Large intestine (tissue), 3 donors: ENCODE measurements around the gene SLC22A23. TPM values are rescaled to one million over a fixed set of nuclear protein-coding genes. Genes with fewer than 3 reads are reported as not detected.

Experiments used
- DNase-seq, 2 donors: peaks; one replicate each; pipeline versions ENCODE4 v3.0.0 to v3.0.0-alpha.2; 2013
- H3K27ac ChIP-seq: one replicate; pipeline ENCODE4 v1.5.1; 2013; ENCODE audit warnings: low read length
- H3K27me3 ChIP-seq: 2 replicates; pipeline ENCODE4 v1.6.1; 2013; ENCODE audit warnings: low read length; ENCODE audit not compliant: control insufficient read depth, insufficient read depth
- H3K36me3 ChIP-seq: 2 replicates; pipeline ENCODE4 v1.6.1; 2013; ENCODE audit warnings: low read length; ENCODE audit not compliant: control insufficient read depth, insufficient read depth
- H3K4me1 ChIP-seq: one replicate; pipeline ENCODE4 v1.6.1; 2013; ENCODE audit warnings: low read length; ENCODE audit not compliant: control insufficient read depth, insufficient read depth
- H3K4me3 ChIP-seq: one replicate; pipeline ENCODE4 v1.5.1; 2013; ENCODE audit warnings: low read length
- H3K9me3 ChIP-seq: one replicate; pipeline ENCODE4 v1.6.1; 2013; ENCODE audit warnings: mild to moderate bottlenecking, low read depth, low read length, moderate library complexity; ENCODE audit not compliant: control insufficient read depth
- WGBS: methylation state at CpG from one replicate; pipeline ENCODE4 v1.1.5; 2013; ENCODE audit warnings: low lambda C conversion rate; ENCODE audit not compliant: insufficient coverage; 5-methylcytosine and 5-hydroxymethylcytosine counted together
- polyA plus RNA-seq: library from polyadenylated mRNA; unstranded; fragments of 120-200 nt; gene quantifications from one replicate; pipeline ENCODE4 v1.2.1, GENCODE V29; 2013

The SLC22A23 gene
- polyA plus RNA-seq, 1 donor = 34.7 TPM

GRCh38 chr6:3431994-3432393 is 24.9 kb downstream of the SLC22A23 start:
- no peak overlapping the region for H3K27ac ChIP-seq
- WGBS = no CpG with 5 or more reads among the region's 8 CpGs
- no peaks in the 10 kb centered on the region for H3K27me3 ChIP-seq
- no peak for DNase-seq
- no peak overlapping the region for H3K4me3 ChIP-seq
- H3K36me3 ChIP-seq = peaks cover 15% of the 10 kb centered on the region
- no peaks in the 10 kb centered on the region for H3K4me1 ChIP-seq
- no peaks in the 10 kb centered on the region for H3K9me3 ChIP-seq

DNA sequence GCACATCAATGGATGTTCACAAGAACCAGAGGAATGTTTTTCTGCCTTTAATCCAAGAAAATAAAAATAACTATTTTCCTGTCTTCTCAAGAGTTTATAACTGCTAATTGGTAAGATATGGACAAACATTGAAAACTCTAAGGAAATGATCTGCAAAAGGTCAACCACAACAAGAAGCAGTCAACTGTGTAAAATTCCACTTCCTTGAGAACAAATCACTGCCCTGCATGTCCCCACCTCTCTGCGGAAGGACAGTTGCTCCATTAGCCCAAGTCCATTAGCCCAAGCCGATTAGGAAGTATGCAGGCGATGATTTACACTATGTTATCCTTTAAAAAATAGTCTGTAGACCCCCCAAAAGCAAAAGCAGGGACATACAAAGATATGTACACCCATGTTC is 27.6 kb downstream of the SLC22A23 start:
- no peaks in the 10 kb centered on the region for H3K27me3 ChIP-seq
- H3K27ac ChIP-seq = no peak overlapping the region
- H3K4me3 ChIP-seq = no peak overlapping the region
- peaks cover 11% of the 10 kb centered on the region for H3K36me3 ChIP-seq
- H3K9me3 ChIP-seq = no peaks in the 10 kb centered on the region
- no peaks in the 10 kb centered on the region for H3K4me1 ChIP-seq
- WGBS = 80% methylated on average over 1 of the region's 3 CpGs
- no peak for DNase-seq

DNA sequence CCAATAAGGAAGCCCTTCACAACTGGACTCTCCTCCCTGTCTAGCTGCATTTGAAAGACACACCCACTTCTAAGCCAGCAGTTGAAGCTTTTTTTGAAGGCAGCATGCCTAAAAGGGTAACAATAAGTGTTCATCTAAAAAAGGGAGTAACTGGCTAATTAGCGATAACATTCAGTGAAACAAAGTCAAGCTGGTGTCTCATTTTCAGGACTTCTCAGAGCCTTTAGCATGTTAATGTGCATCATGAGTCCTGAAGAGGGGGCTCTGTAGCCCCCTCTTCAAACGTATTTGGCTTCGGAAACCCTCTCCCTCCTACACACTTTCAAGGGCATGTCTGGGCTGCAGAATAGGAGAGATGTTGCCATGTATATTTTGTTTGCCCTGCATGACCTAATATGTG is 28.1 kb downstream of the SLC22A23 start:
- no CpG with 5 or more reads among the region's 3 CpGs for WGBS

GRCh38 chr6:3428247-3428646 is 28.6 kb downstream of the SLC22A23 start:
- Histone ChIP-seq H3K27me3 (no peaks in the 10 kb centered on the region), H3K4me1 (no peaks in the 10 kb centered on the region), H3K27ac (no peak overlapping the region), H3K36me3 (peaks cover 11% of the 10 kb centered on the region), H3K9me3 (no peaks in the 10 kb centered on the region), H3K4me3 (no peak overlapping the region)
- no CpG with 5 or more reads among the region's 4 CpGs for WGBS
- DNase-seq = no peak

More for the DNA sequence above, 28.1 kb downstream of the SLC22A23 start:
- Histone ChIP-seq H3K4me1 (no peaks in the 10 kb centered on the region), H3K27ac (no peak overlapping the region), H3K27me3 (no peaks in the 10 kb centered on the region), H3K4me3 (no peak overlapping the region), H3K9me3 (no peaks in the 10 kb centered on the region), H3K36me3 (peaks cover 11% of the 10 kb centered on the region)
- DNase-seq = no peak

- DNase-seq = no peak
- H3K9me3 ChIP-seq = no peaks in the 10 kb centered on the region
- WGBS = no CpG with 5 or more reads among the region's 10 CpGs
- peaks cover 11% of the 10 kb centered on the region for H3K36me3 ChIP-seq
- no peaks in the 10 kb centered on the region for H3K27me3 ChIP-seq
- no peak overlapping the region for H3K27ac ChIP-seq
- no peaks in the 10 kb centered on the region for H3K4me1 ChIP-seq
- H3K4me3 ChIP-seq = no peak overlapping the region
Measured at GRCh38 chr6:3427687-3428085, 29.2 kb downstream of the SLC22A23 start.

DNA sequence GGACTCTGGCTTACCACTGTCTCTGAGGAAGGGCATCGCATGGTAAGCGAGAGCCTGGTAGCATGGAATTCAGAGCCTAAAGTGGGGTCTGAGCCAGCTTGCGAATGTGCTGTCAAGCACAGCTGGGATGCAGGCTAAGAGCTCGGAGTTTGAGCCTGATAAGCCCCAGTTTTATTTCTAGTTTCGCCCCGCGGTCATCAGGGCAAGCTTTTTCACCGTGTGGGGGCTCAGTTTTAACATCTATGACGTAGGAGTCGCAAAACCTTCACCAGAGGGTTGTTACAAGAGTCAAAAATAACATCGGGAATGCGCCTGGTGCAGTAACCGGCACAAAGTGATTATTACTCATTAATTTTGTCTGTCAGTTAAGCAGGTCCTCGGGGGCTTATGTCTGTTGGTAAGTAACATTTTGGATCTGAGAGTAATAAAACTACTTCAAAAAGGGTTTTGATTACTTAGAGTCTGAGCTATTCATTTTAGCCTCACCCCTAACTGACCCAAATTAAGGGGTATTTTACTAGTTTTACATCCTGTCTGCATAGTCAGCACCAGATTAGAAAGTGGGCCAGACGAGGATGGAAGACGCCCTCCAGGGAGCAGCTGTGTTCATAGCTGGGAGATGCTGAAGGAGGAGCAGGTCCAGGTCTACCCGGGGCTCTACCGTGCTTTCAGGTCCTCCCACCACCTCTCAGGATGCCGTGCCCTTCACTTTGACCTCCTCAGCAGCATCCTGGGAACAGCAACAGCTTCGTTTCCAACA is 29.7 kb downstream of the SLC22A23 start:
- Histone ChIP-seq H3K27ac (no peak overlapping the region), H3K4me1 (no peaks in the 10 kb centered on the region), H3K27me3 (no peaks in the 10 kb centered on the region), H3K4me3 (no peak overlapping the region), H3K9me3 (no peaks in the 10 kb centered on the region), H3K36me3 (peaks cover 11% of the 10 kb centered on the region)
- 90% methylated on average over 2 of the region's 20 CpGs for WGBS
- no peak for DNase-seq

DNA sequence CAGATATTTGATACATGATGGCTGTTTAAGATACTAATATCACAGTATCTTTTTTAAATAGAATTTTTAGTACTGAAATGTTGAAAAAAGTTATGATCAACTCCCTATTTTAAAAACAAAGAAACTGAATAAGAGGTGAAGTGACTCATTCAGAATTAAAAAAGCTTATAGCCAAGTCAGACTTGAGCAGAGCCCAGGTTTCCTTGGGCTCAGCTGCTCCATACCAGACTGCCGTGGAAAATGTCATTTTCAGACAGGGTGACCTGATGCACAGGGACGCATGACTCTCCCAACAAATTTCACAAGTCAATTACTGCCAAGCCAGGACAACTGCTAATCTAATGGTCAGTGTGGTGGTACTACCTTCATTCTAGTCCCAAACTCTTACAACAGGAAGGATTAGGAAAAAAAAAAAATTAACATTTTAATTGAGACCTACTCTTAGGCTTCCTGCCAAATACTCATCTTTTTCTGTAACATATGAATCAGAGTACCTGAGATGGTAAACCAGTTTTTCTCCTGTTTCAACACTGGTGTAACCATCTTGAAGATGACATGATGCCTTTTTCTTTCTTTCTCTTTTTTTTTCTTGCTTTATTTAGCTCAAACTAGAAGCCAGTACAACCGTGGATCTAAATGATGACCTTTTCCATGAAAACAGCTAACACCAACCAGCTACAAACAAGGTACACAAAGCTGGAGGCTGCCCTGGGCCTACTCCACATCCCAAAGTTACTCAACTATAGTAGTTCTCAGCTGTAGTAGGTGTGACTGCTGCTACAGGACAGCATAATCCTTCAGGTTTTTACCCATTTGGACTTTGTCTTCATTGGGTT is 30.5 kb downstream of the SLC22A23 start:
- Histone ChIP-seq H3K27ac (no peak overlapping the region), H3K4me1 (no peaks in the 10 kb centered on the region), H3K4me3 (no peak overlapping the region), H3K9me3 (no peaks in the 10 kb centered on the region), H3K27me3 (no peaks in the 10 kb centered on the region), H3K36me3 (peaks cover 6% of the 10 kb centered on the region)
- no peak for DNase-seq
- 67% methylated on average over 1 of the region's 3 CpGs for WGBS

GRCh38 chr6:3425574-3425973 is 31.3 kb downstream of the SLC22A23 start:
- Histone ChIP-seq H3K4me1 (peaks cover 3% of the 10 kb centered on the region), H3K27ac (no peak overlapping the region), H3K36me3 (peaks cover 6% of the 10 kb centered on the region), H3K27me3 (no peaks in the 10 kb centered on the region), H3K9me3 (no peaks in the 10 kb centered on the region), H3K4me3 (no peak overlapping the region)
- whole genome bisulfite sequencing = no CpG with 5 or more reads among the region's 2 CpGs
- no peak for DNase-seq

GRCh38 chr6:3424185-3424927 is 32.5 kb downstream of the SLC22A23 start:
- Histone ChIP-seq H3K27ac (no peak overlapping the region), H3K36me3 (peaks cover 6% of the 10 kb centered on the region), H3K27me3 (no peaks in the 10 kb centered on the region), H3K4me3 (no peak overlapping the region), H3K4me1 (peaks cover 7% of the 10 kb centered on the region), H3K9me3 (no peaks in the 10 kb centered on the region)
- WGBS = 80% methylated on average over 1 of the region's 9 CpGs
- DNase-seq = no peak

DNA sequence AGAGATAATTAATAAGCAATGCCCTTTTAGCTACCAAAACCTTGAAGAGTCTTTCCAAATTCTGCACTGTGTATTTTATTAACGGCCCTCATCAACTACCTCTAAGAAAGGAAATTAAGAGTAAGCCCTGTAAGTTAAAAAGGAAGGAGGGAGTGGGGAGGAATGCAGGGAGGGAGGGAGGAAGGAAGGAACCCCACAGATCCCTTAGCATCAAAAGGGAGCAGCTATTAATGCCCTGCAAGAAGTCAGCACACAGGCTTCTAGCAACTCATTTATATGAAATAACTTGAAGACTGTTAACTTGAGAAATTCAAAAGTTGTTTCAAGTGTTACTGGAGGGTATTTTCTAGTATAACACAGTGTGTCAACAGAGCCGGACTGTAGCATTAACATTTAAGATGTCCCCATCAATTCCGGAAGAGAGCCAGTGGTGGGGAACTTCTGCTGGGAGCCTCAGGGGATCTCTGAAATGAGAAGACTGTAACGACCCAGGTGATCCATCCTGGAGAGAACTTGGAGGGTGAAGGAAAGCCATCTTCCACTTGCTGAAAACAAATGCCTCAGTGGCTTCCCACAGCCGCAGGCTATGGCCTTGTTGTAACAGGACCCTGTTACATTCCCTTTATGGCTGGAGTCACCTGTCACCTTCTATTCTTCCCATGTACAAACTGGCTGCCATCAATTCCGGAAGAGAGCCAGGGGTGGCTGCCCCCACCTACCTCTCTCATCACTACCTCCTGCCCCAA is 33.2 kb downstream of the SLC22A23 start:
- no peak for DNase-seq
- H3K9me3 ChIP-seq = no peaks in the 10 kb centered on the region
- H3K27ac ChIP-seq = no peak overlapping the region
- WGBS = no CpG with 5 or more reads among the region's 6 CpGs
- no peak overlapping the region for H3K4me3 ChIP-seq
- H3K27me3 ChIP-seq = no peaks in the 10 kb centered on the region
- H3K4me1 ChIP-seq = peaks cover 12% of the 10 kb centered on the region
- H3K36me3 ChIP-seq = peaks cover 6% of the 10 kb centered on the region
